Lower leg skin (tissue), 4 donors: ENCODE results near the gene PHLPP1. TPM values are rescaled to one million over a fixed set of nuclear protein-coding genes. Genes with fewer than 3 reads are reported as not detected.

Source experiments
- DNase-seq, 2 donors: peaks; one replicate each; pipeline ENCODE4 v3.0.0-alpha.2; 2019; ENCODE audit warnings: low spot score in 2 of 2
- H3K4me3 ChIP-seq: fragments of 200-600 bp; sonication (generic); 2 replicates; pipeline ENCODE4 v1.5.1; 2017; ENCODE audit warnings: mild to moderate bottlenecking, low read depth; ENCODE audit not compliant: poor library complexity, severe bottlenecking
- POLR2A ChIP-seq, 2 donors: fragments of 450-650 bp; IDR thresholded peaks; one replicate each; pipeline ENCODE4 v1.6.1; 2016 to 2017; ENCODE audit warnings: antibody characterized with exemption in 2 of 2, mild to moderate bottlenecking in 1 of 2, moderate library complexity in 1 of 2
- WGBS, 2 donors: methylation state at CpG; one replicate each; pipeline ENCODE4 v1.1.5; 2018; 5-methylcytosine and 5-hydroxymethylcytosine counted together
- intact Hi-C: fragments of 100-400 bp; cut with DNase I; formaldehyde crosslinking; loops from one replicate; pipeline ENCODE4 v1.15.0; 2023; ENCODE audit warnings: low total_unique reads
- total RNA-seq, 4 donors: library from RNA; depleted of rRNA; stranded (reverse); fragments of >200 nt; gene quantifications; one replicate each; pipeline ENCODE4 v1.1.0, GENCODE V29; 2016
- TF ChIP-seq, protein P1 (sequence below), 3 donors: fragments of 450-650 bp; IDR thresholded peaks; one replicate each; pipeline ENCODE4 v1.5.1; 2016; ENCODE audit warnings: antibody characterized with exemption in 3 of 3, mild to moderate bottlenecking in 3 of 3, moderate library complexity in 2 of 3

PHLPP1 gene
- total RNA-seq, 4 donors from 2014 or later, result 27.3 to 38.5 (median 33.1) TPM

DNA sequence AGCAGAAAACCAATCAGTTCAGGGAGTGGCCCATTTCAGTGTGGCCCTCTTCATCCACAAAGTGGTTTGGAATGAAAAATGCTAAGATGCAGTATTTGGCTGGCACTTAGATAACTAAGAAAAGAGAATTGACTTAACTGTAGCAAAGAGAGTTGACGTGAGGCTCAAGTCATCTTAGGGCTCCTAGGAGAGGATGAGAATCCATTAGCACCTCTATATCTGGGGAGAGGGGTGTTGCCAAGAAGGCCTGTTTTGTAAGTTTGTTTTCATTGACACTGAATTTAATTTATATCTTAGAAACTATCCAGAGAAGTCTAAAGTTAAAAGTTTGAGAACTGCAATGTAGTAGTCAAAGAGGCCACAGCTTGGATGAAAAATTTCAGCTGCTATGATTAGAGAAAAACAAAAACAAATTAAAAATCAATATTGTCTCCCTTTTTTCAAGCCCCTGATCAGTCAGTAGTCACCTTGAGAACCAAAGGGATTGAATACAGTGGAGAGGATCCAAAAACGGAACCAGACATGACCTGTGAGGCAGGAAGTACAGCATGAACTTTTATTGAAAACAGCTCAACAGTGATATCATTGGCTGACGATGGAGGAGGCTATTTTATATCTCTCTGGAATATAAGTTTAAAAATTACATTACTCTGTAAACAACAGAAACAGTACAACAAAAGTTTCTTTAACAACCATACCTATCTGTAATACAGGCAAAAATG lies 52.7 kb downstream of the PHLPP1 start:
- no peak for DNase-seq
- 15 to 33% methylated on average over 3 of the region's 3 CpGs for WGBS, 2 donors
- H3K4me3 ChIP-seq, result no peak overlapping the region

DNA sequence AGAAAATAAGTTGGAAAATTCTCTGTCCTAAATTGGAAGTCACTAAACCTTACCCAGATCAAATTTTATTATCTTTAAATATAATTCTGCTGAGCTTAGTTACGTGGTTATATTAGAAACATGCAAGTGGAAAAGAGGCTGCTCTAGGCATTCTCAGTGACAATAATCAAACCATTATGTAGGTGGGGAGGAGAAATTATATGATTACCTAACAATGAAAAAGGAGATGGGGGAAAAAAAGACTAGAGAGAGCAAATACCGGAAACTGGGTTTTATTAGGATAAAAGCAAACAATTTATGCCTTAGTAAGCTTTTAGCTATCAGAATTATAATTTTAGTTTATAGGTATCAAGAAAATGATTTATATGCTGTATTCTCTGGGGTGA lies 53.2 kb downstream of the PHLPP1 start:
- DNase-seq, result no peak
- H3K4me3 ChIP-seq, result no peak overlapping the region
- intact Hi-C loops, result no loop called here
- WGBS, 2 donors, result 41 to 49% methylated on average over 2 of the region's 2 CpGs
- TF ChIP-seq, protein P1, sequence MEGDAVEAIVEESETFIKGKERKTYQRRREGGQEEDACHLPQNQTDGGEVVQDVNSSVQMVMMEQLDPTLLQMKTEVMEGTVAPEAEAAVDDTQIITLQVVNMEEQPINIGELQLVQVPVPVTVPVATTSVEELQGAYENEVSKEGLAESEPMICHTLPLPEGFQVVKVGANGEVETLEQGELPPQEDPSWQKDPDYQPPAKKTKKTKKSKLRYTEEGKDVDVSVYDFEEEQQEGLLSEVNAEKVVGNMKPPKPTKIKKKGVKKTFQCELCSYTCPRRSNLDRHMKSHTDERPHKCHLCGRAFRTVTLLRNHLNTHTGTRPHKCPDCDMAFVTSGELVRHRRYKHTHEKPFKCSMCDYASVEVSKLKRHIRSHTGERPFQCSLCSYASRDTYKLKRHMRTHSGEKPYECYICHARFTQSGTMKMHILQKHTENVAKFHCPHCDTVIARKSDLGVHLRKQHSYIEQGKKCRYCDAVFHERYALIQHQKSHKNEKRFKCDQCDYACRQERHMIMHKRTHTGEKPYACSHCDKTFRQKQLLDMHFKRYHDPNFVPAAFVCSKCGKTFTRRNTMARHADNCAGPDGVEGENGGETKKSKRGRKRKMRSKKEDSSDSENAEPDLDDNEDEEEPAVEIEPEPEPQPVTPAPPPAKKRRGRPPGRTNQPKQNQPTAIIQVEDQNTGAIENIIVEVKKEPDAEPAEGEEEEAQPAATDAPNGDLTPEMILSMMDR (IDR thresholded peaks at IDR 0.05), result no peak
- no peak for TF ChIP-seq POLR2A (IDR thresholded peaks at IDR 0.05)

More for the DNA sequence above, 52.7 kb downstream of the PHLPP1 start:
- intact Hi-C loops, result no loop called here
- no peak for TF ChIP-seq POLR2A (IDR thresholded peaks at IDR 0.05)
- TF ChIP-seq, protein P1 (IDR thresholded peaks at IDR 0.05), result no peak

DNA sequence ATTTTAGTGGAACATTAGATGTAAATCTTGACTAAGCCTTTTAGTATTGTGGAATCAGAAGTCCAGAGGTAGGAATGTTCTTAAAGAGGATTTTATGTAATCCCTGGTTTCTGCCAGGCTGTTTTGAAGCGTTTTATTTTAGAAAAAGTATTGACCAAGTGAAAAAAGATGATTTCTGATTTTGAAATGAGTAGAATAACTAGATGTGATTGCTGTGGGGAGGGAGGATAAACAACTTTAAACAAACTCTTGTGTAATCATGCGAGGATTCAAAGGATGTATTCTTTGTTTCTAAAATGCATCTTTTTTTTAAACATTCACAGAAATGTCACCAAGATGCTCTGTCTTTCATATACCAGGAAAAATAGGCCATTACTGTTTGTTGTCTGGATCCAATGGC lies 53.9 kb downstream of the PHLPP1 start:
- no peak overlapping the region for H3K4me3 ChIP-seq
- no peak for TF ChIP-seq POLR2A (IDR thresholded peaks at IDR 0.05)
- TF ChIP-seq, protein P1 (IDR thresholded peaks at IDR 0.05), result no peak
- WGBS, 2 donors, result 55 to 60% methylated on average over 2 of the region's 2 CpGs
- intact Hi-C loops, result no loop called here
- no peak for DNase-seq

DNA sequence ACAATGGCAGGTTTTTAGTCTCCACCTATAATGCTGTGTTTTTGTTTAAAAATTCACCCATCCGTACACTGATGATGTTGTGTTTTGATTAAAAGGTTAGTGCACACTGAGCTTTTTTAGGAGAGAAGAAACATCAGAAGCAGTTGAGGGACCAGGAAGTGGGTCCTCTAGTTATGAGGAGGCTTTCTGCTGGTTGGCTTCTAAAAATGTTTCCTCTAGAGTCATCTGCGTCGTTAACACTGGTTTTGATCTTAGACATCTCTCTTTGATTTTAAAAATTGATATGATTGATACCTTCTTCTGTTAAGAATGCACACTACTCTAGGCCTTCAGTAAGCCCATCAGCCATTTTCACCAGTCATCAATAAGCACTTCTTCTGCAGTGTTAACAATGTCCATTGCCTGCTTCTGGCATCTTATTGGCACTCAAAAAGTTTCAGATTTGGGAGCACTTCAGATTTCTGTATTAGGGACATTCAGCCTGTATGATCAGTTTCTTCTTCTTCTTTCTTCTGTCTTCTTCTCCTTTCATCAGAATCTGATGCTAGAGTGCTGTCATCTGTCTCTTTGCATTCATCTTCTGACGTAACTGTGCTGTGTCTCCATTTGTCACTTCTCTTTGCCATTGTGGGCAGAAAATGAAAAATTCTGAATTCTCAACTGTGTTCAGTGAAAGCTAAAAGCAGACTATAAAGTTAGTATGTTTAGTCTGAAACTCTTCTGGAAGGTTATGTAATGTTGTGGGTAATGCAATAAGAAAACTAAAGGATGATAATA lies 56.3 kb downstream of the PHLPP1 start:
- intact Hi-C loops, result no loop called here
- WGBS, 2 donors, result 85 to 88% methylated on average over 4 of the region's 4 CpGs
- no peak for DNase-seq
- no peak overlapping the region for H3K4me3 ChIP-seq
- TF ChIP-seq, protein P1 (IDR thresholded peaks at IDR 0.05), result no peak
- no peak for TF ChIP-seq POLR2A (IDR thresholded peaks at IDR 0.05)

DNA sequence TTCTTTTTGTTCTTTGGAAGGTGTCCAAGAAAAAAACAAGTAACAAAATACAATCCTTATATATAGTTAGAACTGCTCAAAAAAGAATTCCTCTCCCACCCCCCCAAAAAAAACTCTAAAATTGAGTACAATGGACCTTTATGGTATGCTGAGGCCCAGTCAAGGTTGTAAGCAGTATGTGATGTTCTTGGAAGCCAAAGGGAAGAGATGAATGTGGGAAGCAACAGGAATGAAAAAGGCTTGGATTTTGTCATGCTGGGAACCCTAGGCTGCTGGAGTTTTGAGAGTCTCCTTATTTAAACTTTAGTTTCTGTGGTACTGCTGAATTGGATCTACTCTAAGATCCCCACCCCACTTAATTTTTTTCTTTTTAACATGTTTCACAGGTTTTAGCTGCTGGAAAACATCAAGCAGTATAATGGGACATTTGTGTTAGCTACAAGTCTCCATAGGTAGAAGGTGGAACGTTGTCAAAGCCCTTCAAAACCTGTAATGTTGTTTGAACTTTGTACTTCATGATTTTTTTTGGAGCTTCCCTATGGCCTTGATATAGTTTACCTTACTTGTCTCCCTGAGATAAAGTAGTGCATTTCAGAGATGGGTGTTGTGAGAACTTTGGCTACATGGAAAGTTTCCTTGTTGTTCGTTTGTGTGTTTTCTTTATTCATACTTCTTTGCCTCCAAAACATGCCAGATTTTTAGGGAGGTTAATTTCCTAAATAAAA lies 57.7 kb downstream of the PHLPP1 start:
- intact Hi-C loops, result no loop called here
- H3K4me3 ChIP-seq, result no peak overlapping the region
- no peak for DNase-seq
- WGBS, 2 donors, result 78 to 82% methylated on average over 2 of the region's 2 CpGs
- no peak for TF ChIP-seq POLR2A (IDR thresholded peaks at IDR 0.05)
- TF ChIP-seq, protein P1 (IDR thresholded peaks at IDR 0.05), result no peak
